NCI-H1105 (cell line): ENCODE measurements around the gene DTD2.

ENCODE experiments used
- DNase-seq: peaks from one replicate; lab custom pipeline; 2025; lab: John Stamatoyannopoulos, UW

Gene DTD2

DNA sequence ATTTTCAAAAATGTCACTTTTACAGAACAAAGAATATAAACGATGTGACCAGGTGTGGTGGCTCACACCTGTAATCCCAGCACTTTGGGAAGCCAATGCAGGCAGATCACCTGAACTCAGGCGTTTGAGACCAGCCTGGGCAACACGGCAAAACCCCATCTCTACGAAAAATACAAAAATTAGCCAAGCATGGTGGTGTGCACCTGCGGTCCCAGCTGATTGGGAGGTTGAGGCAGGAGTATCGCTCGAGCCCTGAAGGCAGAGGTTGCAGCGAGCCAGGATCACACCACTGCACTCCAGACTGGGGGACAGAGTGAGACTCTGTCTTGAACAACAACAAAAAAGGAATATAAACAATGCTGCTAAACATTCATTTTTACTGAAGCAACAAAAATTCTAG lies 52.2 kb downstream of the DTD2 start:
- no peak for DNase-seq

DNA sequence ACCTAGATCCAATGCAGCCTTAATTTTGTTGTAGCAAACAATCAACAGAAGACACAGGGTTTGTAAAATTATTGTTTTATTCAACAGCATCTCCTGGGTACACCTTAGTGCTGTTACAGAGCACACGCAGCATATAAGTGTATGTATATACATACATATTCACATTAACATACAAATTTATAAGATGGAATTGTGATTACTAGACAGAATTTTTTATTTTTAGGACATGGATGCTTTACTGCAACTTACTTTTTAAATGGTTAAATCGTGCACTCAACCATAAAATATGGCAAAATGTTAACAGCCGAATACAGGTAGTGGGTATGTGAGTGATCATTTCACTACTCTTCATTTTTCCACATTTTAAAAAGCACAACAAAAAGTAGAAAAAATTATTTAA lies 53.6 kb downstream of the DTD2 start:
- DNase-seq, result no peak

DNA sequence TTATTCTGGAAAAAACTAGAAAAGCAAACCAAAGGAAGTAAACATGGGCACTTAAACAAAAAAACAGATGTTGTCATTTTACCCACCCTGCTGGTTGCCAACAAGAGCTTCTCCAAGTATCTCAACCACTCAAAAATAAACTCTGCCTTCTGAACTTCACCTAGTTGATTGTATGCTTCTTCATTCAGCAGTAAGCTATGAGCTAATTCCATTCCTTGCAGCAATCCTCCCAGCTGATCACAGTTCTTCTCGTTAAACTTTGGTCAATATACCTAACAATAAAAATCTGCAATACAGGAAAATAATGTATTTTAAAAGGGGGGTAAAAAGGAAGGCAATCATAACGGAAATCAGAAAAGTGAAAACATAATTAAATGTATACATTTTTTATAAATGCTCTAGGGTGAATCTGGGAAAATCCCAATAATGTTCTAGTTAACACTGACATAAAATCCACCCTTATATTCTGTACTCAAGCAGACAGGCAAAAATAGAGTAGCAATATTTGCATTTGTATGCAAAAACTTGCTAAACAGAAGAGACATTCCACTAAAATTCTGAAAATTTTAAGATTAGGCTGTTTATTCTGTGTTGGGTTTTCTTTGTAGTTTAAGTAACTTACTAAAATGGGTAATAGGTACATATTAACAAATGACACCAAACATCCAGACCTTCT lies 54.4 kb downstream of the DTD2 start:
- DNase-seq, result no peak

DNA sequence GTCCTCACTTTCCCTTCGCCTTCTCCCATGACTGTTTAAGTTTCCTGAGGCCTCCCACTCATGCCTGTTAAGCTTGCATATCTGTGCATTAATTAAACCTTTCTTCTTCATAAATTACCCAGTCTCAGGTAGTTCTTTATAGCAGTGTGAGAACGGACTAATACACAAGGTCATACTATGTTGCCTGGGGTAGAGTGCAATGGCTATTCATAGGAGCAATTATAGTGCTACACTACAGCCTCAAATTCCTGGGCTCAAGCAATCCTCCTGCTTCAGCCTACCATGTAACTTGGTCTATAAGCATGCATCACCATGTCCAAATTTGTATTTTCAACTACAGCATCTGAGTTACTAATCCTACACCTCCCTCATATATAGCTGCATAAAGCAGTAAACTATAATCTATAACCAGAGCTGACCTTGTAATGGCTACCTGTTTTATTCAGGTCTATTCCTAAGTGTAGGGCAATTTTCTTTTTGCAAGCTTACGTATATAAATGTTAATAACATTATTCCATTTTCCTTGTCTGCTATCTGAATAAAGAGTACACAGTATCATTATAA lies 55.9 kb downstream of the DTD2 start:
- no peak for DNase-seq

DNA sequence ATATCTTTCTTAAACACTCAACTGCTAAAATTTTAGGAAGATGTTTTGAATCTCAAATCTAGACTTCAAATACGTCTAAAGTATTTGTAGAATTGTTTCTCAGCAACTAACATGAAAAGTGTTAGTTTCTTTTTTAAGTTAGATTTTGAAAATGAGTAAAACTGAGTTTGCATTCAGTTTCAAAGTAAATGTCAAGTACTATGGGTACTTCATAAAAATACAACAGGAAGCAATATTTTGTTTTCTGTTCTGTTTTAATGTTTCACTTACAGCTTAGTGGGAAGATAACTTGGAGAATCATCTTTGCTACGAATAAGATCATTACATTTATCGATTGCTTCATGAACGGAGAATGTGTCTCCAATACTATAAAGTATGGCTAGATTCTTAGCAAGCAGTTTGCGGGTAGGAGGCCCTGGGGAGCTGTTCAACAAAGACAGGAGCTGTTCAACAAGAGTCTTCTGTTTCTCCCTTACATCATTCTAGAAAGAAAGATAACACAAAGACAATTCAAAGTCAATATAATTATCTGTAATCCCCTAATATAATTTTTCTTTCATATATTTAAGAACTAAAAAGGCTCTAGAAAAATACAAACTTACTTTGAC lies 57.2 kb downstream of the DTD2 start:
- no peak for DNase-seq
